Liver (tissue), 9 donors: ENCODE data around the gene KRT77. TPM values are rescaled to one million over a fixed set of nuclear protein-coding genes. Genes with fewer than 3 reads are reported as not detected.

ENCODE experiments used
- DNase-seq: peaks from one replicate; pipeline ENCODE4 v3.0.0-alpha.2; 2017; ENCODE audit warnings: low spot score
- H3K27ac ChIP-seq, 2 donors: one replicate each; pipeline ENCODE4 v1.7.0; 2013; ENCODE audit warnings: inconsistent platforms in 2 of 2, low read length in 2 of 2, control low read depth in 1 of 2, low read depth in 1 of 2, mild to moderate bottlenecking in 1 of 2
- H3K27me3 ChIP-seq, 4 donors: one replicate each; pipeline versions ENCODE4 v1.6.1 to v1.7.0; 2013; ENCODE audit warnings: low read length in 3 of 4, inconsistent platforms in 1 of 4, mild to moderate bottlenecking in 1 of 4, moderate library complexity in 1 of 4; ENCODE audit not compliant: control insufficient read depth in 4 of 4, insufficient read depth in 4 of 4
- H3K36me3 ChIP-seq, 4 donors: one replicate each; pipeline versions ENCODE4 v1.6.1 to v1.7.0; 2013; ENCODE audit warnings: low read length in 3 of 4, mild to moderate bottlenecking in 3 of 4, low read depth in 1 of 4, moderate library complexity in 1 of 4; ENCODE audit not compliant: control insufficient read depth in 4 of 4, insufficient read depth in 3 of 4
- H3K4me1 ChIP-seq, 4 donors: one replicate each; pipeline versions ENCODE4 v1.6.1 to v1.7.0; 2013; ENCODE audit warnings: low read length in 3 of 4, mild to moderate bottlenecking in 3 of 4, moderate library complexity in 1 of 4; ENCODE audit not compliant: control insufficient read depth in 4 of 4, insufficient read depth in 4 of 4
- H3K4me3 ChIP-seq, 3 donors: one replicate each; pipeline versions ENCODE4 v1.6.1 to v1.7.0; 2013; ENCODE audit warnings: low read length in 3 of 3, control low read depth in 1 of 3, low read depth in 1 of 3, mild to moderate bottlenecking in 1 of 3
- H3K9ac ChIP-seq, 2 donors: one replicate each; pipeline ENCODE4 v1.7.0; 2013; ENCODE audit warnings: low read length in 2 of 2, mild to moderate bottlenecking in 2 of 2, moderate library complexity in 2 of 2, control low read depth in 1 of 2, low read depth in 1 of 2
- H3K9me3 ChIP-seq, 4 donors: one replicate each; pipeline versions ENCODE4 v1.6.1 to v1.7.0; 2013; ENCODE audit warnings: low read length in 3 of 4; ENCODE audit not compliant: control insufficient read depth in 4 of 4
- CTCF ChIP-seq: fragments of 150-350 bp; IDR thresholded peaks from 2 replicates; pipeline ENCODE4 v1.5.1; 2017; ENCODE audit warnings: improper control_type of control experiment, low read depth, low read length; ENCODE audit not compliant: missing input control
- EGR1 ChIP-seq, 2 donors: IDR thresholded peaks; 2 replicates each; pipeline ENCODE4 v1.6.1; 2016 to 2018; ENCODE audit warnings: antibody characterized with exemption in 2 of 2, low read depth in 2 of 2
- FOXA1 ChIP-seq: IDR thresholded peaks from 2 replicates; pipeline ENCODE4 v1.6.1; 2016; ENCODE audit warnings: antibody characterized with exemption
- FOXA2 ChIP-seq: IDR thresholded peaks from 2 replicates; pipeline ENCODE4 v1.6.1; 2016; ENCODE audit warnings: antibody characterized with exemption
- GABPA ChIP-seq, 2 donors: IDR thresholded peaks in 1 of 2; conservative IDR thresholded peaks in 1 of 2; 2 replicates each; pipeline ENCODE4 v1.6.1; 2016; ENCODE audit warnings: antibody characterized with exemption in 2 of 2, mild to moderate bottlenecking in 1 of 2, moderate library complexity in 1 of 2
- HNF4A ChIP-seq, 2 donors: conservative IDR thresholded peaks; 2 replicates each; pipeline ENCODE4 v1.6.1; 2016; ENCODE audit warnings: antibody characterized with exemption in 2 of 2, mild to moderate bottlenecking in 2 of 2
- HNF4G ChIP-seq: IDR thresholded peaks from 2 replicates; pipeline ENCODE4 v1.6.1; 2016; ENCODE audit warnings: antibody characterized with exemption
- JUND ChIP-seq, 2 donors: IDR thresholded peaks; 2 replicates each; pipeline ENCODE4 v1.6.1; 2016; ENCODE audit warnings: antibody characterized with exemption in 2 of 2
- RAD21 ChIP-seq, 2 donors: IDR thresholded peaks; 2 replicates each; pipeline ENCODE4 v1.6.1; 2016; ENCODE audit warnings: antibody characterized with exemption in 2 of 2, mild to moderate bottlenecking in 2 of 2
- REST ChIP-seq: IDR thresholded peaks from 2 replicates; pipeline ENCODE4 v1.6.1; 2016; ENCODE audit warnings: antibody characterized with exemption, mild to moderate bottlenecking
- RXRA ChIP-seq, 2 donors: IDR thresholded peaks; 2 replicates each; pipeline ENCODE4 v1.6.1; 2017 to 2018; ENCODE audit warnings: antibody characterized with exemption in 2 of 2, mild to moderate bottlenecking in 1 of 2
- SP1 ChIP-seq: IDR thresholded peaks from 2 replicates; pipeline ENCODE4 v1.6.1; 2018; ENCODE audit warnings: antibody characterized with exemption, mild to moderate bottlenecking
- TAF1 ChIP-seq: conservative IDR thresholded peaks from 2 replicates; pipeline ENCODE4 v1.6.1; 2016; ENCODE audit warnings: antibody characterized with exemption, mild to moderate bottlenecking
- YY1 ChIP-seq: IDR thresholded peaks from 2 replicates; pipeline ENCODE4 v1.6.1; 2016; ENCODE audit warnings: antibody characterized with exemption, mild to moderate bottlenecking
- WGBS: extraction: QIAGEN DNeasy Blood & Tissue Kit; methylation state at CpG from one replicate; pipeline ENCODE4 v1.1.7; 2013; 5-methylcytosine and 5-hydroxymethylcytosine counted together
- polyA plus RNA-seq, 2 donors: library from polyadenylated mRNA; stranded (reverse) in 1 of 2; unstranded in 1 of 2; fragments of 200-250 nt in 1 of 2; fragments of >200 nt in 1 of 2; fragmentation: Nextera tagmentation in 1 of 2; extraction: Ambion mirVana in 1 of 2; gene quantifications; one replicate each; pipeline versions ENCODE4 v1.2.1 to v1.2.3, GENCODE V29; 2013 to 2015
- total RNA-seq, 2 donors: library from RNA; depleted of rRNA; stranded (reverse); fragments of >200 nt; gene quantifications; one replicate each; pipeline ENCODE4 v1.2.3, GENCODE V29; 2014
- TF ChIP-seq, protein P1 (sequence below): IDR thresholded peaks from 2 replicates; pipeline ENCODE4 v1.6.1; 2016; ENCODE audit warnings: antibody characterized with exemption
- TF ChIP-seq, protein P2 (sequence below): IDR thresholded peaks from 2 replicates; pipeline ENCODE4 v1.6.1; 2016; ENCODE audit warnings: antibody characterized with exemption
- TF ChIP-seq, protein P3 (sequence below): IDR thresholded peaks from 2 replicates; pipeline ENCODE4 v1.6.1; 2016; ENCODE audit warnings: antibody characterized with exemption
- donor health status: healthy.
- donor health status: healthy.
- donor health status: healthy.
- donor health status: healthy.
- donor health status: healthy.

Gene KRT77
- total and polyA plus RNA-seq, 4 donors = not detected

- TF ChIP-seq RXRA (IDR thresholded peaks at IDR 0.05) (no peak), GABPA (IDR thresholded peaks at IDR 0.05 in 1 of 2, conservative IDR thresholded peaks at IDR 0.05 in 1 of 2) (no peak), FOXA1 (no peak), HNF4A (conservative IDR thresholded peaks at IDR 0.05) (no peak), REST (no peak), EGR1 (IDR thresholded peaks at IDR 0.05; ENCODE audit: low read depth in 2 of 2) (no peak), TAF1 (no peak)
- TF ChIP-seq, protein P1, sequence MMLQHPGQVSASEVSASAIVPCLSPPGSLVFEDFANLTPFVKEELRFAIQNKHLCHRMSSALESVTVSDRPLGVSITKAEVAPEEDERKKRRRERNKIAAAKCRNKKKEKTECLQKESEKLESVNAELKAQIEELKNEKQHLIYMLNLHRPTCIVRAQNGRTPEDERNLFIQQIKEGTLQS = no peak
- H3K27ac ChIP-seq = no peak overlapping the region
- H3K4me3 ChIP-seq = no peak overlapping the region
- no peak for DNase-seq
- WGBS = 68% methylated on average over 6 of the region's 6 CpGs
- peaks cover 0 to 2% (median 0%) of the 10 kb centered on the region in 4 donors for H3K9me3 ChIP-seq
- no peaks in the 10 kb centered on the region for H3K36me3 ChIP-seq
- no peaks in the 10 kb centered on the region for H3K4me1 ChIP-seq
- no peaks in the 10 kb centered on the region for H3K27me3 ChIP-seq
- no peak overlapping the region for H3K9ac ChIP-seq
Measured at GRCh38 chr12:52649066-52649465, 54.3 kb downstream of the KRT77 start.

DNA sequence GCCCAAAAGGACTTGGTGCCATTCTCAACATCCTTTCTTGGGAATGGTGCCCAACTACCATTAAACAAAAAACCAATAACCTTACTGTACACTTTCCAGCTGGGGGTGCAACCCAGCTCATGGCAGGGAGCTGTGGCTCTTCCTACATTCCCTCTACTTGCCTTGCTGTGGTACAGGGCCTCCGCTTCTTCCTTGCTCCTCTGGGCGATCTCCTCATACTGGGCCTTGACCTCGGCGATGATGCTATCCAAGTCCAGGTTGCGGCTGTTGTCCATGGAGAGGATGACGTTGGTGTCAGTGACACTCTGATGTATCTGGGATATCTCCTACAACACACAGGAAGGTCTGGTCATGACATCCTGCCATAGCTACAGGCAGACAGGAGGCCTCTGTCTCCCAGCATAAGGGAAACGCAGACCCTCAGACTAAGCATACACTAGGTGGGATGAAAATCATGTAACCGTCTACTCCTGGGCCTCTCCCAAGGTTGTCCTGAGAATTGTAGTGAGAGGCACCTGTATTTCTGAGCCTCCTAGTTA, 55.2 kb downstream of the KRT77 start:
- TF ChIP-seq SP1 (no peak), HNF4A (conservative IDR thresholded peaks at IDR 0.05) (no peak), RAD21 (IDR thresholded peaks at IDR 0.05) (no peak), RXRA (IDR thresholded peaks at IDR 0.05) (no peak), TAF1 (no peak), REST (no peak), HNF4G (no peak), GABPA (IDR thresholded peaks at IDR 0.05 in 1 of 2, conservative IDR thresholded peaks at IDR 0.05 in 1 of 2) (no peak), CTCF (no peak), FOXA2 (no peak), JUND (IDR thresholded peaks at IDR 0.05) (no peak), EGR1 (IDR thresholded peaks at IDR 0.05; ENCODE audit: low read depth in 2 of 2) (no peak), FOXA1 (no peak), YY1 (no peak)
- TF ChIP-seq, protein P2, sequence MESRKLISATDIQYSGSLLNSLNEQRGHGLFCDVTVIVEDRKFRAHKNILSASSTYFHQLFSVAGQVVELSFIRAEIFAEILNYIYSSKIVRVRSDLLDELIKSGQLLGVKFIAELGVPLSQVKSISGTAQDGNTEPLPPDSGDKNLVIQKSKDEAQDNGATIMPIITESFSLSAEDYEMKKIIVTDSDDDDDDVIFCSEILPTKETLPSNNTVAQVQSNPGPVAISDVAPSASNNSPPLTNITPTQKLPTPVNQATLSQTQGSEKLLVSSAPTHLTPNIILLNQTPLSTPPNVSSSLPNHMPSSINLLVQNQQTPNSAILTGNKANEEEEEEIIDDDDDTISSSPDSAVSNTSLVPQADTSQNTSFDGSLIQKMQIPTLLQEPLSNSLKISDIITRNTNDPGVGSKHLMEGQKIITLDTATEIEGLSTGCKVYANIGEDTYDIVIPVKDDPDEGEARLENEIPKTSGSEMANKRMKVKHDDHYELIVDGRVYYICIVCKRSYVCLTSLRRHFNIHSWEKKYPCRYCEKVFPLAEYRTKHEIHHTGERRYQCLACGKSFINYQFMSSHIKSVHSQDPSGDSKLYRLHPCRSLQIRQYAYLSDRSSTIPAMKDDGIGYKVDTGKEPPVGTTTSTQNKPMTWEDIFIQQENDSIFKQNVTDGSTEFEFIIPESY = no peak
- TF ChIP-seq, protein P3, sequence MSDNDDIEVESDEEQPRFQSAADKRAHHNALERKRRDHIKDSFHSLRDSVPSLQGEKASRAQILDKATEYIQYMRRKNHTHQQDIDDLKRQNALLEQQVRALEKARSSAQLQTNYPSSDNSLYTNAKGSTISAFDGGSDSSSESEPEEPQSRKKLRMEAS = no peak
- WGBS = 91% methylated on average over 8 of the region's 8 CpGs

More for the DNA sequence above, 55.2 kb downstream of the KRT77 start:
- H3K27ac ChIP-seq = no peak overlapping the region
- no peak overlapping the region for H3K9ac ChIP-seq
- no peak overlapping the region for H3K4me3 ChIP-seq
- H3K36me3 ChIP-seq = no peaks in the 10 kb centered on the region
- H3K9me3 ChIP-seq = peaks cover 0 to 2% (median 0%) of the 10 kb centered on the region in 4 donors
- DNase-seq = peak; percentile 31
- H3K4me1 ChIP-seq = no peaks in the 10 kb centered on the region
- peaks cover 0 to 3% (median 0%) of the 10 kb centered on the region in 4 donors for H3K27me3 ChIP-seq
